ENCODE results near the gene PTAFR.

Gene PTAFR, protein sequence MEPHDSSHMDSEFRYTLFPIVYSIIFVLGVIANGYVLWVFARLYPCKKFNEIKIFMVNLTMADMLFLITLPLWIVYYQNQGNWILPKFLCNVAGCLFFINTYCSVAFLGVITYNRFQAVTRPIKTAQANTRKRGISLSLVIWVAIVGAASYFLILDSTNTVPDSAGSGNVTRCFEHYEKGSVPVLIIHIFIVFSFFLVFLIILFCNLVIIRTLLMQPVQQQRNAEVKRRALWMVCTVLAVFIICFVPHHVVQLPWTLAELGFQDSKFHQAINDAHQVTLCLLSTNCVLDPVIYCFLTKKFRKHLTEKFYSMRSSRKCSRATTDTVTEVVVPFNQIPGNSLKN

DNA sequence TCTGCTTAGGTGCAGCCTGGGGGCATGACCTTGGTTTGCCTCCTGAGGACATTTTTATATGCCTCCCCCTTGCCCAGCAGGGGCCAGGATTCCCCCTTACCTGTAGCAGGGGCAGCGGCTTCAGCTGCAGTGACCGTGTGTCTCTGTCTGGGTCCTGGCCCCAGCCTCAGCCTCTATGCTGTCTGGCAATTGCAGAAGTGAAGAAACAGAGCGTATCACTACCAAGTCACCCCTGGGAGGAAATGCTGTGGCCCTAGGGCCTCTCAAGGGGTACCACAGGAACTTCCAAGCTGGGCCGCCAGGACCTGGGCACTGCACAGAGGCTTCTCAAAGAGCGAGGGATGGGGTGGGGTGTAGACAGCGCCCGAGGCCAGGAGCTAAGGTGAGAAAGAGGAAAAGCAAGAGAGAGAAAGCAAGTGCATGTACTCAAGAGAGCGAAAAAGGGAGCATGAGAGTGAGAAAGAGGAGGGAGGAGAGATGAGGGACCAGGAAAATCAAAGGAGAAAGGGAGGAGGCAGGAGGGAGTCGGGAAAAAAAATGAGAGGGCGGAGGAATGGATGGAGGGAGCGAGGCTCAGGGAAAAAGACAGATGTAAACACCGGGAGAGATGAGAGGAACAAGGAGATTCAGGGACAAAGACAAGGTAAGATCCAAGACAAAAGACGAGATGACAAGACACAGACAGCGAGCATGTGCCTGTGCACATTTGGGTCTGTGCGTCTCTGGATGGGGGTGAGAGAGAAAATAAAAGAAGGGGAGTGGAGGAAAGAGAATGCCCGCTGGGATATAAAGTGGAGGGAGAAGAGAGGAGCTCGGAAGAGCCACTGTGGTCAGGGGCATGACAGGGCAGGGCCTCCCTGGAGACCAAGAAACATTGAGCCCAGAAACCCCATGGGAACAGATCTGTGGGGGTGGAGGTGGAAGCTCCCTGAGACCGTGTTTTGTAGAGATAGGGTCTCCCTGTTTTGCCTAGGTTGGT, at the start of gene PTAFR:
Gene PTAFR, minus strand, starts transcription at position 199 of the 979 bp plus-strand sequence. CDS start 25,669 bp downstream, outside the sequence.
- DNase-seq: peak; percentile 20

DNA sequence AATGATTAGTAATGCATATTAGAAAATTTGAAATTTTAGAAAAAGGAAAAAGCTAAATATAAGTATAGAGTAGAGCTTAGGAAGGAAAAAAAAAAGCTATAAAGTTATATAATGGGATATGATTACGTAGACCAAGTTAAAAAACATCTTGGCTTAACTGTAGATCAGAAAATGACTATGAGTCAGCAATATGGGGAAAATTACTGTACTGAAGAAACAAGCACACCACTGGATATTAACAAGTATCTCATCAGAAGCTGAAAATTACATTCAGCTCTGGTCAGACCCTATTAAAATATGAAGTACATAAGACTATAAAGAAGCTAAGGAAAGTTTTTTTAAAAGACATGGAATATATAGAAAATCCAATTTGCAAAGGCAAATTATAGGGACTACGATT, 36.8 kb upstream of the PTAFR start:
- no peak for DNase-seq

- DNase-seq: no peak
Observed at GRCh38 chr1:28209700-28210099, 33.2 kb upstream of the PTAFR start.

- DNase-seq: peak; percentile 79
Observed at GRCh38 chr1:28208818-28209441, 32.4 kb upstream of the PTAFR start.

DNA sequence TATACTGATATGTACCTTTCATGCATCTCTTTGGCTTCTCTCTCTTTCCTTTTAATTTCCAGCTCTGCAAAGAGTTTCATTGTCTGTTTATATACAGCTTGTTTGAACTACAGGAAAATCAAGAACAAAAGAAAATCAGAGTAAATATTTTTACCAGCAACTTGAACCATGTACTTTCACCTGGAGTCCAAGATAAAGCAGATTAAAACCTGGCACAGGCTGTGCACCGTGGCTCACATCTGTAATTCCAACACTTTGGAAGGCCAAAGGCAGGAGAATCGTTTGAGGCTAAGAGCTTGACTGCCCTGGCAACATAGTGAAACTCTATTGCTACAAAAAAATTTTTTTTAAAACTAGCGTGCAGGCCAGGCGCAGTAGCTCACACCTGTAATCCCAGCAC, 28.8 kb upstream of the PTAFR start:
- DNase-seq: no peak

GRCh38 chr1:28200234-28200873, 23.9 kb upstream of the PTAFR start:
- no peak for DNase-seq

GRCh38 chr1:28199328-28200233, 23.1 kb upstream of the PTAFR start:
- peak; percentile 77 for DNase-seq

DNA sequence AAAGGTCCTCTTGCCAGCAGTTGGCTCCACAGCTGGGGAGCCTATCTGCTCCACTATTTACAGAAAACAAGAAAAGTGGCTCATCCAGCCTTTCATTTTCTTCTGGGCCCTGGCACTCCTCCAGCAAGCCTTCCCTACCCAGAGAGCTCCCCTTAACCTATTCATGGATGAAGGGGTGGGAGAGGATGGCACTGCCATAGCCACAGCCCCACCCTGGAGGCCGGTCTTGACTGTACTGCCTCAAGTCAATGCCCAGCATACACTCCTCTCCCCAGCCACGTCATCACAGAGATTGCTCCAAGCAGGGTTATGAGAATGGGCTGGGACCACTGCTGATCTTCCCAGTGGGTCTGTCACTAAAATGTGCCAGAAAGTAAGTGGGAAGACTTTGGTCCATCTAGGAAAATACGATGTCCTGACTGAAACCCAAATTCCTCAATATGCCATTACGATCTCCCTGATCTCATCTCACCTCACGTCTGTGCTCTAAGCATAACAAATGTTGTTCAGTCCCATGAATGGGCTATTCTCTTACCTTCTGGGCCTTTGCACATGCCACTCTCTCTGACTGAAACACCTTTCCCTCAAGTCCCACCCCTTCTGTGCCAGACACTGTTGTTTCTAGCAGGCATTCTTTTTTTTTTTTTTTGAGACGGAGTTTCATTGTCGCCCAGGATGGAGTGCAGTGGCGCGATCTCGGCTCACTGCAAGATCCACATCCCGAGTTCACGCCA, 21.4 kb upstream of the PTAFR start:
- no peak for DNase-seq

DNA sequence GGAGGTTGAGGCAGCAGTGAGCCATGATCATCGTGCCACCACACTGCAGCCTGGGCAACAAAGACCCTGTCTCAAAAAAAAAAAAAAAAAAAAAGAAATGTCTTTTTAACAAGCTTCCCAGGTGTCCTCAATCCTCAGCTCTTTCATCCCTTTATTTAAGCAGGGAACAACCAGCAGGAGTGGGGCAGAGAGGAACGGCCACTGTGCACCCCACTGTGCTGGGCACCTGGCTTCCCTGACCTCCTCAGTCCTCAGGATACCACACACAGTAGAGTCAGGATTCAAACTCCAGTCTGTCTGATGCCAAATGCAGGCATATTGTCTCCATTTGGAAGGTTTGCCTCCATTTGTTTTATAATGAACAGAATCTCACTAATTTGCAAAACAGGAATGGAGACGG, 19.8 kb upstream of the PTAFR start:
- DNase-seq: no peak

DNA sequence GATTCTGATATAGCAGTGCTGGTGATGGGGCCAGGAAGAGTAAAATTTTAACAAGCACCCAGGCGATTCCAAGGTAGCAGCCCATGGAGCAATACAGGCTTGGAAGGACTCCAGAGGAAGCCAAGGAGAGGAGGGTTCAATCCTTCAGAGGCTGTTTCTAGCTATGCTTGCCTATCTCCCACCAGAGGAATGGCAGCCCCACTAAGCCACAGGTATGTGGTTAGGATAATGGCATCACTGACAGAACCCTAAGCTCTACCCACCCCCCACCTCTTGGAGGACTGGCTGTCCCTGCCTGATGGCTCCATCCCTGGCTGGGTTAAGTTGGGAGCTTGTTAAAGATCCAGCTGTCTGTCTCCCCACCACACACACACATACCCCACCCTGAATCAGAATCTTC, 19.3 kb upstream of the PTAFR start:
- DNase-seq: no peak

DNA sequence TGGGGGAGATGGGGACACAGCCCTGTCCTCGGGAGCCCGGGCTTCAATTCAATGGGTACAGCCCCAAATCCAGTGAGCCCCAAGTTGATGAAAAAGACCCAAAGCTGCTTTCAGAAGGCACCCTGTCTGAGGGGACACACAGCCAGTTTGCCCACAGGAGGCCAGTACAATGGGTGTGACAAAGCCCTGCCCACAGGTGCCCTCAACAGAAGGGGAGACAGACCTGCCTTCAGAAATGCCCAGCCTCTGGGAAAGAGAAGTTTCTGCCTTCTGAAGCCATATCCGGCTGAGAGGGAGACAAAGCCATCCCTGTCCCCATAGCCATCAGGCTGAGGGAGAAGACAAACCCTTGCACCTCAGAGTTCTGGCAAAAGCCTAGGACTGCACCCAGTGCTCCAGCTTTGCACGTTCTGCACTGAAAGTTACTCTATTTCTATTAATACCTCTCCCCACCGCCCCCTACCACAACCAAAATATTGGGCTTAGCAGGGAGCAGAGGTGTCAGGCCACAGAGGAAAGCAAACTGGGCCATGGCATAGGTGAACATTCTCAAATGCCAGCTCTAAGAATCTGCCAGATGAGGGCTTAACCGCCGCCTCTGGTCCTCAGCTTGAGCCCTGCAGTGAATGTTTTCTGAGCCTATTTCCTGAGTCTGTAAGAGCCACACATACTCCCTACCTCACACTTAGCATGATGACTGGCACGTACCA, 18.0 kb upstream of the PTAFR start:
- no peak for DNase-seq

DNA sequence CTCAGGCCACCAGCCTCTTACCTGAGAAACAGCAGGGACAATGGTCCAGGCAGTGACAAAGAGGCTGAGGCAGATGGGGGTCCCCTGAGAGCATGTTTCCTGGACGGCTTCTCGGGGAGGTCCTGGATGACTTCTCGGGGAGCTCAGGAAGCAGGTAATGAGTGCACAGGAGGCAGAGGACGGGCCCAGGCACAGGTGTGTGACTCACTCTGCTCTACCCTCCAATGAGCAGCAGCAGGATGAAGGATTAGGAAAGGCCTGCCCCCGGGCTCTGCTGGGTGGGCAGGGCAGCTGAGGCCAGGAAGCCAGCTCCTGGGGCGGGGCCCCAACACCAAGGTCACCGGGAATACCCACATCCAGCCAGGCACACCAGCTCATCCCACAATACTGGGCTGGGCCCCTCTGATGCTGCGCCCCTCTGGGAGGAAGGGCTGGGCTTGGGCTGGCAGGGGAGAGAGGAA, 17.2 kb upstream of the PTAFR start:
- no peak for DNase-seq

DNA sequence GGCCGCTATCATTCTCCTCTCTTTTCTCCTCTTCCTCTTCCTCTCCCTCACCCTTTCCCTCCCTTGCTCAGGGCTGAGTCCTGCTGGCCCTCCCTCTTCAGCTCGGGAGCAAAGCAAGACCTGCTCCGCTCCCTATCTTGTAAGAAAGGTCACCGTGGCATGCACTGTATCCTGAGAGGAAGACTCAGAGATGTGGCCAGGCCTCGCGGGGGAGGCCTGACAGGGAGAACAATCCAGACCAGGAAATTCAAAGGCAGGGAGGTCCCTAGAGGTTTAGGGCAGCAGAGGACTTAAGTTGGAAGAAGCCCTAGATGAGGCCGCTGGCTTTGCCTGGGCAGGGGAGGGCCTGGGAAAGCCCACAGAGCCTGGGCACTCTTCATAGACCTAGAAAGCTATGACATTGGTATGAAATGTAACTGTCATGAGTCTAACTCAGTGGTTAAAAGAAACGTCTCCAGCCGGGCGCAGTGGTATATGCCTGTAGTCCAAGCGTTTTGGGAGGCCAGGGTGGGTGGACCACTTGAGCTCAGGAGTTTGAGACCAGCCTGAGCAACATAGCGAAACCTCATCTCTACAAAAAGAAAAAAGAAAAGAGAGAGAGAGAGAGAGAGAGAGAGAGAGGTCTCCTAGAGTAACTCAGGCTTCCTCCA, 14.6 kb upstream of the PTAFR start:
- DNase-seq: no peak

DNA sequence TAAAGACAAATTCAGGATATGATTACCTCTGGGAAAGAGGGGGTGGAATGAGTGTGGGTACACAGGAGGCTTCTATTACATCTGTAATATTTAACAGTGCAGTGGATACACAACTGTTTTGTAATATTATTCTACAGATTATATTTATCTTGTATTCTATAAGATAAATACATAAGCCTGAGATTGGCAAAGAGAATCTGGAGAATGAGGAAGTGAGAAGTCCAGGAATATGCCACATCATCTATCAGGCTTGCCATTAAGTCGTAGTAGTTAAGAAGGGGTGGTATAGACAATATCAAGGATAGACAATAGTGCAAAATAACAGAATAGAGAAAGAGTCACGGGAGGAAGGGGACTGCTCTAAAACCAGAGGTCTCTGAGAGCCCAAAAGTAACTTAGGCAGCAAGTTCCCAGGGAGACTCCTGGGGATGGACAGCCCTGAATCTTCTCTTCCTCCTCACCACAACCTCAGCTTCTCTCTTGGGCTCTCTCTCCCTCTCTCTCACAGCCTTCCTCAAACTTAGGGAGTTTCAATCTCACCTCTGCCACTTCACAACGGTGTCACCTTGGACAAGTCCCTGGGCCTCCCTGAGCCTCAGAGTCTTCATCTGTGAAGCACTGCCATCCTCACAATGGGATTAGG, 14.0 kb upstream of the PTAFR start:
- DNase-seq: no peak

GRCh38 chr1:28185071-28185470, 8.6 kb upstream of the PTAFR start:
- DNase-seq: no peak

- no peak for DNase-seq
Observed at GRCh38 chr1:28180306-28181305, 4.1 kb upstream of the PTAFR start.

GRCh38 chr1:28178690-28179485, 2.4 kb upstream of the PTAFR start:
- no peak for DNase-seq

All from CD4-positive, alpha-beta T cell treated with Interleukin-17A for 1 hour (primary cell).